K562 (cell line): ENCODE data around the gene PCDHGA5. TPM values are rescaled to one million over a fixed set of nuclear protein-coding genes. Genes with fewer than 3 reads are reported as not detected.
A peak's percentile ranks its signal among the peaks of the same experiment; 100 is the strongest.

Experiments
- ATAC-seq: fragments of 200-7000 bp; cut with Tn5 transposase; 3 replicates; pipeline ENCODE4 v1.9.1; 2020; ENCODE audit warnings: moderate library complexity
- BruUV-seq: library from RNA; stranded (reverse); fragments of 400-500 nt; replicated peaks from 2 replicates; lab custom pipeline; 2021; lab: Mats Ljungman, UMichigan
- CTCF ChIA-PET: fragments of 300-600 bp; formaldehyde crosslinking; extraction: SDS; loops from one replicate; lab custom pipeline; 2021; ENCODE audit warnings: low intra/inter-chr PET ratio; lab: Yijun Ruan, JAX
- POLR2A ChIA-PET: fragments of 300-600, 350-650 bp; sonication (Branson Sonifier 250); formaldehyde crosslinking; extraction: SDS; loops from one replicate; lab custom pipeline; 2021; ENCODE audit warnings: antibody characterized with exemption, inconsistent platforms; lab: Yijun Ruan, JAX
- DNase-seq, 4 experiments: peaks; one replicate each; pipeline versions ENCODE4 v3.0.0 to v3.0.0-alpha.2; 2011 to 2018; ENCODE audit warnings: low spot score in 3 of 4, mixed read lengths in 3 of 4; ENCODE audit errors: extremely low read depth in 1 of 4
- FAIRE-seq: peaks from 2 replicates; lab custom pipeline; 2011; peaks lifted over from hg19 to GRCh38; lab: Jason Lieb, UNC
- H2AFZ ChIP-seq: 2 replicates; pipeline ENCODE4 v1.6.0; 2011; ENCODE audit warnings: low read depth, low read length, control low read depth, inconsistent platforms
- H3K27ac ChIP-seq: fragments of 200-600 bp; 3 replicates; pipeline ENCODE4 v1.8.0; 2011; ENCODE audit warnings: low read depth, mild to moderate bottlenecking, control low read depth, inconsistent platforms, low read length, moderate library complexity, mixed read lengths; ENCODE audit errors: extremely low read depth
- H3K27me3 ChIP-seq, 2 experiments: fragments of 300-600 bp in 1 of 2; 2 replicates in 1 of 2; 3 replicates in 1 of 2; pipeline versions ENCODE4 v1.6.0 to v1.8.0; 2011; ENCODE audit warnings: inconsistent platforms in 2 of 2, low read length in 2 of 2, mild to moderate bottlenecking in 1 of 2, mixed read lengths in 1 of 2, moderate library complexity in 1 of 2; ENCODE audit not compliant: control insufficient read depth in 2 of 2, insufficient read depth in 2 of 2
- H3K36me3 ChIP-seq: fragments of 300-600 bp; 3 replicates; pipeline ENCODE4 v1.8.0; 2011; ENCODE audit warnings: mild to moderate bottlenecking, low read length, inconsistent platforms; ENCODE audit not compliant: control insufficient read depth, insufficient read depth
- H3K4me1 ChIP-seq, 2 experiments: fragments of 200-600 bp in 1 of 2; replicated peaks in 1 of 2; 2 replicates in 1 of 2; 3 replicates in 1 of 2; pipeline versions ENCODE4 v1.5.1 to v1.8.0; 2011; ENCODE audit warnings: inconsistent platforms in 2 of 2, low read length in 2 of 2, mild to moderate bottlenecking in 1 of 2, mixed read lengths in 1 of 2, moderate library complexity in 1 of 2; ENCODE audit not compliant: control insufficient read depth in 2 of 2, insufficient read depth in 2 of 2
- H3K4me2 ChIP-seq: 2 replicates; pipeline ENCODE4 v1.6.1; 2011; ENCODE audit warnings: low read length, control low read depth, inconsistent platforms, mixed read lengths; ENCODE audit not compliant: insufficient read depth
- H3K4me3 ChIP-seq: fragments of 200-600 bp; sonication (generic), shearing (Covaris generic); 2 replicates; pipeline ENCODE4 v1.5.1; 2016; ENCODE audit warnings: control low read depth, inconsistent platforms
- H3K79me2 ChIP-seq: fragments of 200-600 bp; 3 replicates; pipeline ENCODE4 v1.8.0; 2011; ENCODE audit warnings: low read length, inconsistent platforms; ENCODE audit not compliant: control insufficient read depth, insufficient read depth
- H3K9ac ChIP-seq, 2 experiments: 2 replicates each; pipeline versions ENCODE4 v1.6.0 to v1.6.1; 2011; ENCODE audit warnings: low read depth in 2 of 2, low read length in 2 of 2, control low read depth in 1 of 2, inconsistent platforms in 1 of 2, mild to moderate bottlenecking in 1 of 2, mixed read lengths in 1 of 2; ENCODE audit not compliant: insufficient read depth in 1 of 2
- H3K9me1 ChIP-seq: one replicate; pipeline ENCODE4 v1.6.0; 2011; ENCODE audit warnings: inconsistent platforms, mild to moderate bottlenecking, low read length, moderate library complexity; ENCODE audit not compliant: control insufficient read depth, insufficient read depth
- H3K9me3 ChIP-seq: replicated peaks from 2 replicates; pipeline ENCODE4 v1.5.1; 2011; ENCODE audit warnings: low read depth, low read length, inconsistent platforms; ENCODE audit not compliant: control insufficient read depth, insufficient read depth
- H4K20me1 ChIP-seq: replicated peaks from 2 replicates; pipeline ENCODE4 v1.6.1; 2011; ENCODE audit warnings: low read length, inconsistent platforms, mixed read lengths; ENCODE audit not compliant: control insufficient read depth, insufficient read depth
- ATF3 ChIP-seq, 2 experiments: fragments of 450-650 bp in 1 of 2; sonication (generic) in 1 of 2; formaldehyde crosslinking in 1 of 2; IDR thresholded peaks in 1 of 2; conservative IDR thresholded peaks in 1 of 2; 2 replicates each; pipeline versions ENCODE4 v1.6.1 to v1.8.1; 2016 to 2023; ENCODE audit warnings: mild to moderate bottlenecking in 2 of 2, moderate library complexity in 2 of 2, inconsistent platforms in 1 of 2, missing genetic modification reagents in 1 of 2
- ZC3H4 ChIP-seq: sonication (generic); formaldehyde crosslinking; IDR thresholded peaks from 2 replicates; pipeline ENCODE4 v1.9.0; 2021; ENCODE audit warnings: missing genetic modification reagents, borderline replicate concordance
- ZNF395 ChIP-seq: fragments of 200-800 bp; sonication (Bioruptor generic); IDR thresholded peaks from 2 replicates; pipeline ENCODE4 v1.6.1; 2017; ENCODE audit warnings: missing genetic modification characterization, missing compliant biosample characterization
- WGBS: fragments of 100-300 bp; shearing (Covaris generic); methylation state at CpG from one replicate; pipeline ENCODE4 v1.1.6; 2016; ENCODE audit warnings: low coverage, mixed read lengths; ENCODE audit not compliant: insufficient coverage; ENCODE audit errors: missing lambda C conversion rate; 5-methylcytosine and 5-hydroxymethylcytosine counted together
- in situ Hi-C: fragments of 300-500 bp; cut with MboI; formaldehyde crosslinking; loops from 4 replicates; pipeline ENCODE4 v1.15.0; 2018; ENCODE audit warnings: inconsistent platforms, mixed read lengths
- intact Hi-C: fragments of 100-400 bp; cut with micrococcal nuclease; formaldehyde crosslinking; loops from 2 replicates; pipeline ENCODE4 v1.14.2; 2022
- polyA plus RNA-seq, 8 experiments: library from polyadenylated mRNA; depleted of rRNA in 4 of 8; stranded (reverse) in 5 of 8; unstranded in 3 of 8; fragments of >200 nt; fragmentation: Nextera tagmentation in 2 of 8; fragmentation: Illumina TruSeq in 1 of 8; extraction: Ambion mirVana in 2 of 8; extraction: Trizol in 1 of 8; gene quantifications; 2 replicates each; pipeline versions ENCODE4 v1.2.1 to v1.2.3, GENCODE V29; 2011 to 2014; ENCODE audit warnings: inconsistent platforms in 1 of 8, missing spikeins in 1 of 8
- total RNA-seq, 7 experiments: library from RNA; depleted of rRNA in 6 of 7; stranded (reverse); fragments of >200 nt in 6 of 7; fragmentation: Illumina TruSeq in 2 of 7; extraction: Trizol in 2 of 7; gene quantifications; 2 replicates each; pipeline versions ENCODE4 v1.2.1 to v1.2.3, GENCODE V29; 2011 to 2021; ENCODE audit warnings: low replicate concordance in 1 of 7

PCDHGA5 gene
- total and polyA plus RNA-seq, 9 of the 15 experiments (the other 6 are each of a cell fraction or from before 2014, with no cell fraction given), result 0.01 to 0.18 (median 0.12) TPM; not detected in 1

GRCh38 chr5:141383345-141383744, 19.4 kb downstream of the PCDHGA5 start:
- no TSS peak for BruUV-seq
- intact Hi-C loops, result no loop called here
- no peaks in the 10 kb centered on the region for H3K9me1 ChIP-seq
- WGBS, result 3% methylated on average over 20 of the region's 21 CpGs
- no peak for FAIRE-seq
- peaks cover 9 to 28% of the 10 kb centered on the region in 2 experiments; a peak in 4 of 5 replicates for H3K27me3 ChIP-seq
- no peak overlapping the region for H3K27ac ChIP-seq
- H3K79me2 ChIP-seq, result no peaks in the 10 kb centered on the region
- no peak overlapping the region for H3K4me3 ChIP-seq
- H2AFZ ChIP-seq, result peak overlapping the region; percentile 67; the same call in 1 of the 2 replicates
- ChIA-PET POLR2A (interaction anchor here (0.6 kb wide), 1 partner anchor 30 kb away, joined by 3 read pairs; no protein-coding TSS in a partner anchor), CTCF (interaction anchor here (0.9 kb wide), 1 partner anchor 180 kb away, joined by 5 read pairs; no protein-coding TSS in a partner anchor)
- peaks cover 0 to 9% of the 10 kb centered on the region in 2 experiments; a peak in 2 of 5 replicates for H3K4me1 ChIP-seq
- H4K20me1 ChIP-seq, result no peaks in the 10 kb centered on the region
- DNase-seq, result peak in 2 of 4 experiments; percentile 14 to 19
- ATAC-seq, result no peak; the same call in 2 of the 3 replicates
- H3K9ac ChIP-seq, result no peak overlapping the region
- no peaks in the 10 kb centered on the region for H3K9me3 ChIP-seq
- peak overlapping the region; percentile 69; the same call in 1 of the 2 replicates for H3K4me2 ChIP-seq
- no peak for TF ChIP-seq ZC3H4 (CRISPR knock-in tag)
- in situ Hi-C loops, result no loop called here
- H3K36me3 ChIP-seq, result no peaks in the 10 kb centered on the region

- Histone ChIP-seq H3K4me3 (no peak overlapping the region), H4K20me1 (no peaks in the 10 kb centered on the region), H2AFZ (no peak overlapping the region), H3K4me1 (peaks cover 0 to 11% of the 10 kb centered on the region in 2 experiments; a peak in 2 of 5 replicates), H3K9me1 (no peaks in the 10 kb centered on the region), H3K9me3 (no peaks in the 10 kb centered on the region), H3K36me3 (no peaks in the 10 kb centered on the region), H3K4me2 (no peak overlapping the region), H3K79me2 (no peaks in the 10 kb centered on the region), H3K9ac (no peak overlapping the region), H3K27ac (no peak overlapping the region), H3K27me3 (peaks cover 9 to 35% of the 10 kb centered on the region in 2 experiments; a peak in 4 of 5 replicates)
- no peak for ATAC-seq
- POLR2A ChIA-PET, result interaction anchor here (0.7 kb wide), 1 partner anchor 13 kb away, joined by 3 read pairs; the partner anchor contains the start of gene PCDHGB5
- CTCF ChIA-PET, result no interaction called here
- DNase-seq, result no peak
- WGBS, result 2% methylated on average over 43 of the region's 43 CpGs
- in situ Hi-C loops, result no loop called here
- no peak for FAIRE-seq
- no TSS peak for BruUV-seq
- TF ChIP-seq ZNF395 (CRISPR knock-in tag) (no peak), ATF3 (IDR thresholded peaks at IDR 0.05) (no peak), ATF3 (CRISPR knock-in tag; conservative IDR thresholded peaks at IDR 0.05) (no peak)
- intact Hi-C loops, result no loop called here
These were observed 20.7 kb downstream of the PCDHGA5 start for GRCh38 chr5:141384471-141385267.
